Erythroblast (primary cell): ENCODE measurements around the gene COL16A1.

Experiments
- DNase-seq, 2 experiments: peaks; one replicate each; lab custom pipeline; 2025; lab: John Stamatoyannopoulos, UW
- GATA1 ChIP-seq: IDR thresholded peaks from 2 replicates; pipeline ENCODE4 v1.6.1; 2011; ENCODE audit warnings: low read depth, mild to moderate bottlenecking, control low read depth, low read length, moderate library complexity
- POLR2A ChIP-seq: IDR thresholded peaks from 2 replicates; pipeline ENCODE4 v1.6.1; 2011; ENCODE audit warnings: mild to moderate bottlenecking, low read length

Gene COL16A1

DNA sequence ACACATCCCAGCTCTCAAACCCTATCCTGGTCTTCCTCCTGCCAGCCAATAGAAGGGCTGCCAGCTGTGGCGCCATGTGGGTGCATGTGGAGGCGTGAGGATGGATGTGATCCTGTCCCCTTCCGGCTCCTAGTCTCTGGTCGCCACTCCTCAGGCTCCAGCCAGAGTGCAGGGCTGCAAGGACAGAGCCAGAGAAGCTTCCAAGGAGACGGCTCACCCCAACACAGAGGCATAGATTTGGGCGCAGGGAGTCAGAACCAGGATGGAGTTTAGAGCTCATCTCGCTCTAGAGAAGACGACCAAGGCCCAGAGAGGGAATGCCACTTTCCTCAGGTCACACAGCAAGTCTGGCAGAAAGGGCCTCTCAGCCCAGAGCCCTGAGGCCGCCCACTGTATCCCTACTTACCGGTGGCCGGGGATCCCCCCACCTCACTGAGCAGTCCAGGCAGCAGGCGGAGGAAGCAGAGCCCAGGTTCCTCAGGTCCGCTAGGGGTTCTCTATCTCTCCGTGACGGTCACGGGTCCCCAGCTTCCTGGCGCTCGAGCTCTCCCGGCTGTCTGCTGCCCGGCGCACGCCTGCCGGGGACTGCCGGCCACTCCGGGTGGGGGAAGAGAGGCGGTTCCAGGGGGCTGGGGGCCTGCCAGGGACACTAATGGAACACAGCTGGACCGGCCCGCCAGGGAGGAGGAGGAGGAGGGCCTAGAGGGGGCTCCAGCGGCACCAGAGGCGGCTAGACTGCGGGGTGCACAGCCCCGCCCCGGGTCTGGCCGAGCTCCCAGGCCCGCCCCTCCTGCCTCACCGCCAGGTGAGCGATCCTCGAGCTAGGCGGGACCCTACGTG lies at the start of gene COL16A1:
Gene COL16A1, minus strand, starts transcription at position 587 of the 840 bp plus-strand sequence. CDS start 1,824 bp downstream, outside the sequence.
- no peak for TF ChIP-seq GATA1
- no peak for TF ChIP-seq POLR2A

DNA sequence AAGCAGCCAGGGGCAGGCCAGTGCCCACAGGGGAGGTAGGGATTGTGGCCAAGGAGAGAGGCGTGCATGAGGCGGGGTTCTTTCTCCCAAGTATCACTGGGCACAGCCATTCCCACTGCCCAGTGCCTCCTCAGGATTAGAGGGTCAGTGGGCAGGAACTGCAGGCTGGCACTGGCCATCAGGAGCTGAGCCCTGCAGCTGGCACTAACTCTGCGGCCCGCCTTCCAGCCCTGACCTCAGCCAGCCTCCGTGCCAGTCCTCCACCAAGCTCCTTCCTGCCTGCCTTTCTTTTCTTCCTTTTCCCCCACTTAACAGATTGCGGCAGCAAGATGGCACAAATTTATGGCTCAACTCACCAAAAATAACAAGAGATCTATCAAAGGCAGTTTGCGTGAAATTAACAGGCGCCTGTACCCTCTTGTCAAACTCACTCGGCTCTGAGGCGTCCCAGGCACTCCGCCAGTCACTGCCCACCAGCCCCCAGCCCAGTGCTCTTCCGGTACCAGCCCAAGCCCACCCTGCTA lies 49.2 kb upstream of the COL16A1 start:
- DNase-seq: no peak
- TF ChIP-seq GATA1: no peak

More for the DNA sequence above, at the start of gene COL16A1:
- DNase-seq: no peak

DNA sequence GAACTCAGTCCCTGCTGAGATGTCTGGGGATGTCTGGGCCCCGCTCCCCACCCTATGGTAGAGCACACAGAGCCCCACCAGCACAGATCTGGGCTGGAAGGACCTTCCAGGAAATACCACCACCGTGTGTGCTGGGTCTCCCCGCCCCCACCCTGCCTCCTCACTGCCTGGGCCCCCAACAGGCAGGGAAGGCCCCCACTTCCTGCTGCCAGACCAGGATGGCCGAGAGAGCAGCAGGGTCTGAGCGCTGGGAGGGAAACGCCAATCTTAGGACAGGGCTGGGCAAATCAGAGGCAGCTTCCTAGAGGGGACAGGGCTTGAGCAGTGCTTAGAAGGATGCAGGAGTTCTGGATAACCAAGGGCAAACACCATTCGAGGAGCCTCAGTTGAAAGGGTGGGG lies 48.4 kb upstream of the COL16A1 start:
- TF ChIP-seq POLR2A (no peak), GATA1 (no peak)
- no peak for DNase-seq

DNA sequence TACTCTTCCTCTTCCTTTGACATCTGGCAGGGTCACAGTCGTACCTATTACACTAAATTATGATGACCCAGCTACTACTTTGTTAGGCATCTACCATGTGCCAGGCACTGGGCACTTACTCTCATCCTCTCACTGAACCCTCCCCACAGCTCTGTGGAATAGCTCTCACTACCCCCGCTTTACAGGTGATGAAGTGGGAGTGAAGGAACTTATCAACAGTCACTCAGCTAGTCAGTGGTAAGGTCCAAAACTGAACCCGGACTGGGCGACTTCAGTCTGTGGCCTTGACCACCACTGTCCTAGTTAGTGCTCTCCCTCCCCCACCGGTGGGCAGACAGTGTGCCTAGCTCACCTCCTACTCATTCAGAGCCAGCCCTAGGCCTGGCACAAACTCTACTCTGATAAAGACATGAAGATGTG lies 48.0 kb upstream of the COL16A1 start:
- TF ChIP-seq GATA1 (no peak), POLR2A (no peak)
- DNase-seq: no peak

DNA sequence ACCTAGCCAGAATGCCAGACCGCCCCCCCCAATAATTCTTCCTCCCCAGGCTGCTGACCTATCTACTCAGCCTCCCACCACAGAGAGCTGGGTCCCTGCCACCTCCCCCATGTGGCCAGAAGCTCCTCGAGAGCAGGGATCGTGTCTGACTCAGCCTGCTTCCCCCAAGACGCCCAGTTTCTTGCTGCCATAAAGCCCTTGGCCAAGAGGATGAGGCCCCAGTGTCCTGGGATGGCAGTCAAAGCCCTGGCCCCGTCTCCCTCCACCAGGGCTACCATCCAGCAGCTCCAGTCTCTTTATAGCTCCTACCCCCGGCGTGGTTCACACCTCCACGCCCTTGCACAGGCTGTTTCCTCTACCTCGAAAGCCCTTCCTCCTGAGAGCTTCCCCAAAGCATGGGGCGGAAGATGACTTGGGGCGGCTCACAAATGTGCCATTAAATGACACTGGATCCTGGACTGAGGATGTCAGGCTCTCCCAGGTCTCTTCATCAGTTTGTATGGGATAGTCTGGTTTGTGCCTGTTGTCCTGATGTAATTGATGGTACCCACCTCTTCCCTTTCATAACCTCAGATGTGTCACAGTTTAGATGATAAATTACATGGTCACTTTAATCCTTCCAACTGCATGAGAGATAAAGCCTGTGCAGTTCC lies 47.2 kb upstream of the COL16A1 start:
- TF ChIP-seq POLR2A (no peak), GATA1 (no peak)
- no peak for DNase-seq

DNA sequence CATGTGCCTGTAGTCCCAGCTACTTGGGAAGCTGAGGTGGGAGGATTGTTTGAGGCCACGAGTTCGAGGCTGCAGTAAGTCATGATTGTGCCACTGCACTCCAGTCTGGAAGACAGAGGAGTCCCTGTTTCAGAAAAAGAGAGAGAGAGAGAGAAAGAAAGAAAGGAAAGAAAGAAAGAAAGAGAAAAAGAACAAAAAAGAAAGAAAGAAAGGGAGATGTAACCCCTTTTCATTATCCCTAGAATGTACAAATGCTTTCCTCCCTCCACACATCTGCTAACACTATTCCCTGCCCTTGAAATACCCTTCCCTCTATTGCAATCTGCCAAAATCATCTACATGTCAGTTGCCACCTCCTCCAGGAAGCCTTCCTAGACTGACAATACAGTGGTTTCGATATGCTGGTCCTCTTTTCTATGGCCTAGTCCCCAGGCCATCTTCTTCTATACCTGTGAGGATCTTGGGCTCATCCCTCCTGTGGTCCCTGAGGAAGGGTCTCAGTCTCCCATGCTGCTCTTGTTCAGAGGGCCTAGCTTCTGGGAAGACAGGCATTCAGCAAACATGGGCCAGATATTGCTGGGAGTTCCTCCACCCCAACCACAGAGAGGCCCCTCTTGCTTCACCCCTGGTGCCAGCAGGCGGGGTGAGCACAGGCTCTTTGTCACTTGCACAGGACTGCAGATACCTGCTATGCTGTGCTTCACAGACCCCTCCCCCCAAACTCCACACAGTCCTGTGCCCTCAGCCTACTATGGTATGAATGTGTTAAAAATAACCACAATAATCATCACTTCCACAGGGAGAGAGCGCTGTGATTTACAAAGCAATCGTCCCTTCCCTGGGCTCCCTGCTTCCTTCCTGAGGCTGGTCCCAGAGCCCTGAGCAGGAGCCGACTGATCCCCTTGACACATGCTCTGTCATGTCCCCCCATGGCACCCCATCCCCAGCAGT lies 46.2 kb upstream of the COL16A1 start:
- TF ChIP-seq GATA1 (no peak), POLR2A (no peak)
- no peak for DNase-seq

DNA sequence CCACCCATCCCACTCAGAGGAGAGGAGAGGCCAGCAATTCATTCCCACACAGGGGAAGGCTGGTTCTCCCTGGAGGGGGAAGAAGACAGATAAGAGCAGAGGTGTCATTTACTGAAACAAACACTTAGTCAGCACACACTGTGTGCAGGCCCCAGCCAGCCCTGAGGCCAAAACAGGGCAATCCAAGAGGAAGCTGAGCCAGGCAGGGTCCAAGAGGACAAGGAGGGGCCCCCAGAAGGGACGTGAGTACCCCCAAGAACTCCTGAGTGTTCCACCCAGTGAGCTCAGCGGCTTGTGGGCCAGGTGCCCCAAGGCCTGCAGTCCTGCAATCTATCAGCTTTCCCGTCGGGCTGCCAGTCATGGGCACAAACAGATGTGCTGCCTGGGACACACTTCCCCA lies 44.5 kb upstream of the COL16A1 start:
- DNase-seq: no peak
- TF ChIP-seq GATA1 (no peak), POLR2A (no peak)

DNA sequence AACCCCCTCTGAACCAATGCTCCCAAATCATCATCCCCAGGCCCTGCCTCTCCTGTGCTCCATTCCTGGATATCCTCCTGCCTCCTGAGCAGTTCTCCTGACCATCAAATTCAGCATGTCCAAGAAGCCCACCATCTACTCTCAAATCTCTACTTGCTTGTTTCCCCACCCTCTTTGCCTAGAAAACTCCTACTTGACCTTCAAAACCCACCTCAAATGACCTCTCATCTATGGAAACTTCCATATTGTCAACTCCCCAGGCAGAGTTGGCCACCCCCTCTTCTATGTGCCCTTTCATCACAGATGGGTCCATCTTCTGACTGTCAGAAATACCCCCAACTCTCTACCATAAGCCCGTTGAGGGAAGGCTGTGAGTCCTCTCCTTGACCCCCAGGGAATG lies 43.5 kb upstream of the COL16A1 start:
- TF ChIP-seq POLR2A (no peak), GATA1 (no peak)
- DNase-seq: no peak

DNA sequence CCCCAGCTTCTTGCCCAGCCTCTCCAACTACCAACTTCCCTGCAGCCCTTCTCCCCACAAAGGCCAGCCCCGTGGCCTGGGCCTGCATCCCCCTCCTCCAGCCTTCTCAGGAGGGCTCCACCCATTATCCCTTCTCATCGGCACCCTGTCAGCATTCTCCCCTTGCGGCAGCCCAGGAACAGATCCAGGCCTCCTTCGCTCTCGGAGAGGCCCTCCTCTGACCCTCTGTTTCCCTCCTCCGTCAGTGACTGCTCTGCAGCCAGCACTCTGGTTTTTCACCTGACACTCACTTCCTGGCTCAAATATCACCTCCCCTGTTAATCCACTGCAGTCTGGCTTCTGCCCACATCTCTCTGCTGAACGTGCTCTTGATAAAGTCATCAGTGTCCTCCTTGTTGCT lies 42.9 kb upstream of the COL16A1 start:
- TF ChIP-seq POLR2A: no peak
- no peak for TF ChIP-seq GATA1
- DNase-seq: no peak

DNA sequence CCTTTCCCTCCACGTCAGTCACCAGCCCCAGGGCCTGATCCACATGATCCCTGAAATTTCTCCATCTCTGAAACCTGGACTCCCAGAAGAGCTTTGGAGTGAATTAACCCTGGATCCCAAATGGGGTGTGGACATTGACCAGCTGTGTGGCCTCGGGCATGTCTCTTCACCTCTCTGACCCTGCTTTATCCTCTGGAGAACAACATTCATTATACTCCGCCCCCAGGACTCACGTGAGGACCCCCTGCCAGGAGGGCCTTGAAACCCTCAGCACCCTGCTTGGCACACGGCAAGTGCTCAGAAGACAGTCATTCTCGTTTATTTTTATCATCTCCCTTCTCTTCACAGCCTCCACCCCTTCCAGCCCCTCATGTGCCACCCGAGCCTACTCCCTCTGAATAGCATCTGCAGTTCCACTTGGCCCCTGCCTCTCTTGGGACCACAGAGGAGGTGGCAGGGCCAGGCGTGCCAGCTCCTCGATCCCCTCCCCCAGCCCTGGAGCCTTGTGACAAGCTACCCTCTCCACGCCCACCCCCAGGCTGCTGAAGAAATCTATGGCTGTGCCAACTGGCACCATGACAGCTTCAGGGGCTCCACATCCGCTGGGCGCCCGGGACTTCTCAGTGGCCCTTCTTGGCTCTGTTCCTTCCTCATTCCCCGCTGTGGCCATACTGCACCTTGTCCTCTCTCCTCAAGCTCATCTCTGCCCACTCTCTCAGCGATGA lies 42.3 kb upstream of the COL16A1 start:
- no peak for DNase-seq
- TF ChIP-seq GATA1: no peak
- no peak for TF ChIP-seq POLR2A

DNA sequence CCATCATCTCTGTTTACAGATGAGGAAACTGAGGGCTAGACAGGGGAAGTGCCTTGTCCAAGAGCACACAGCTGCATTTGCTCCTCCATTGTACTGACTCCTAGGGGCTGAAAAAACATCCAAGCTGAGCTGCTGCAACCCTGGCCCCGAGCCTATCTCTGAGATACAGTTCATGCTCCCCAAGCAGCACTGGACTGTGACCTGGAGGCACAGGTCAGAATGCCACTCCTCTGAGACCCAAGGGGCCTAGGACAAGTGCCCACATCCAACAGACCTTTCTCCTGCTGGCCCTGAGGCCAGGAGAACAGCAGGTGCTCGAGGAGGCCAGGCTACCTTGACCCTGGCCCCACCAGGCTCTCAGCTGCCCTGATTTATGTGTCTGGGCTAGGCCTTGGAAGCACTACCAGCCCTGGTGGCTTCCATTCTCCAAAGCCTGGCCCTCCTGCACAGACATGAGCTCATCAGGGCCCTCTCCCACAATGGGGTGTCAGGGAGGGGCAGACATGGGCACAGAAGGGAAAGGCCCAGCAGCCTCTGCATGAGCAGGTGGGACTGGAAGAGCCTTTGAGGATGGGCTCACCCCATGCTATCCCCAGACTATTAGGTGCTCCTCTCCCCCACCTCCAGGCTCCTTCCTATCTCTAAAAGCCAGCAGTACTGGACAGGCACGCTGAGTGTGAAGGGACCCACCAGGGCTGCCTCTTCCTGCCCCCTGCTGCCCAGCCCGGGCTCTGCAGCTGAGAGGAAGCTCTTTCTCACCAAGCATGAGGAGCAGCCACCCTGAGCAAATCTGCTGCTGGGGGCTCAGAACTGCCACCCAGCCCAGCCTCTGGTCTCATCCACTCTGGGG lies 41.5 kb upstream of the COL16A1 start:
- DNase-seq: peak; percentile 53 to 61
- TF ChIP-seq POLR2A: no peak

DNA sequence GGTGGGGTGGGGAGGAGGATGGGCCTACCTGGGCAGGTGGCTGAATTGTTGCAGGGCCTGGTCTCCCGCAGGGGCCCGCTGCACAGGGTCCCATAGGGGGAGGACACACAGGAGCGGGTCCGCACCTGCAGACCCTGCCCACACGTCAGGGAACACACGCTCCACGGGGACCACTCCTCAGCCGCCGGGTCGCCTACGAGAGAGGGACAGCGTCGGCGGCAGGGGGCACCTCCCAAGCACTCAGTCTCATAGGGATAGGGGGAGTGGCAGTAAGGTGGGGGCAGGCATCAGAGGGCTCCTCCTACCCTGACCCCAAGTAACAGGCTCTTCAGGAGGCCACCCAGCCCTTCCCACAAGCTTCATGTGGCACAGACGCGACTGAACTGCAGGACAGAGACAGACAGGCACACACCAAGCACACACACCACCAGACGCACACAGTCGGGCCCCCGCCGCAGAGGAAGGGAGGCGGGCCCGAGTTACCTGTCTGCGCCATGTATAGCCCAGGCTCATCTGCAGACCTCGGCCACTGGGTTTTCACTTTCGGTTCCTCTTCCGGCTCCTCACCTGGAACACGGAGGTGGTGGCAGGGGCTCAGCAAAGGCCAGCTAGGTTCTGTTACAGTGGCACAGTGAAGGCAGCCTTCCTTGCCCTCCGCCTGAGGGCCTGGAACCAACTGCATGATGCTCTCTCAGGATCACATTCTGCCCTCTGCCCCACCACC lies 40.5 kb upstream of the COL16A1 start:
- DNase-seq: no peak
- no peak for TF ChIP-seq POLR2A
